Activated CD4-positive, alpha-beta T cell treated with anti-CD3 and anti-CD28 coated beads, Interleukin-2, amount 10 ng/mL, durations not matched to agents 7 days and 5 days (primary cell): ENCODE measurements around the gene FDXACB1. TPM values are rescaled to one million over a fixed set of nuclear protein-coding genes. Genes with fewer than 3 reads are reported as not detected.
"Not testable (repeated sequence)": the region's sequence is repeated elsewhere in the genome, so short reads cannot be mapped to it uniquely, and the experiment has no call there.

ENCODE experiments used
- CTCF ChIA-PET: fragments of 350-600 bp; sonication (Branson Sonifier 250); formaldehyde crosslinking; loops from one replicate; lab custom pipeline; 2021; ENCODE audit warnings: antibody characterized with exemption; lab: Charles Lee
- POLR2A ChIA-PET: fragments of 350-600 bp; sonication (Branson Sonifier 250); formaldehyde crosslinking; loops from one replicate; lab custom pipeline; 2021; ENCODE audit warnings: antibody characterized with exemption; lab: Charles Lee
- DNase-seq: peaks from one replicate; pipeline ENCODE4 v3.0.0-alpha.2; 2020
- H3K27ac Mint-ChIP-seq: one replicate; pipeline ENCODE4 v1.8.0; 2021; ENCODE audit warnings: mild to moderate bottlenecking, moderate library complexity, mixed read lengths
- H3K27me3 Mint-ChIP-seq: one replicate; pipeline ENCODE4 v1.8.0; 2021; ENCODE audit warnings: mixed read lengths
- H3K36me3 Mint-ChIP-seq: one replicate; pipeline ENCODE4 v1.8.0; 2021; ENCODE audit warnings: low read depth, mixed read lengths
- H3K4me1 Mint-ChIP-seq: one replicate; pipeline ENCODE4 v1.8.0; 2021; ENCODE audit warnings: mixed read lengths
- H3K4me3 Mint-ChIP-seq: one replicate; pipeline ENCODE4 v1.8.0; 2021; ENCODE audit warnings: mild to moderate bottlenecking, moderate library complexity, mixed read lengths
- H3K9me3 Mint-ChIP-seq: one replicate; pipeline ENCODE4 v1.8.0; 2021; ENCODE audit warnings: mixed read lengths
- total RNA-seq, 2 experiments: library from RNA; stranded (reverse); gene quantifications; one replicate each; pipeline ENCODE4 v1.2.3, GENCODE V29; 2021

FDXACB1 gene
- total RNA-seq, 2 experiments from 2014 or later = 4.2 to 5.1 TPM

GRCh38 chr11:111886844-111887243, 7.9 kb upstream of the FDXACB1 start:
- no peaks in the 10 kb centered on the region for H3K36me3 Mint-ChIP-seq
- no peaks in the 10 kb centered on the region for H3K9me3 Mint-ChIP-seq
- no peak for DNase-seq
- no peak overlapping the region for H3K27ac Mint-ChIP-seq
- H3K4me3 Mint-ChIP-seq = no peak overlapping the region
- no peaks in the 10 kb centered on the region for H3K27me3 Mint-ChIP-seq
- ChIA-PET CTCF (interaction anchor here (0.8 to 1.5 kb wide), 4 partner anchors 10 to 43 kb away, joined by 3 to 4 read pairs (median 3); partner anchors contain the start of gene ALG9), POLR2A (no interaction called here)
- H3K4me1 Mint-ChIP-seq = no peaks in the 10 kb centered on the region

GRCh38 chr11:111886032-111886431, 7.1 kb upstream of the FDXACB1 start:
- CTCF ChIA-PET = interaction anchor here (1.1 to 1.3 kb wide), 3 partner anchors 9 to 15 kb away, joined by 3 read pairs; partner anchors contain the start of gene ALG9
- no peak for DNase-seq
- Mint-ChIP-seq H3K27me3 (no peaks in the 10 kb centered on the region), H3K27ac (no peak overlapping the region), H3K4me3 (no peak overlapping the region), H3K9me3 (no peaks in the 10 kb centered on the region), H3K36me3 (no peaks in the 10 kb centered on the region), H3K4me1 (no peaks in the 10 kb centered on the region)
- POLR2A ChIA-PET = no interaction called here

- not testable (repeated sequence) for DNase-seq, H3K4me1 Mint-ChIP-seq, H3K4me3 Mint-ChIP-seq, H3K9me3 Mint-ChIP-seq, H3K27ac Mint-ChIP-seq, H3K36me3 Mint-ChIP-seq, H3K27me3 Mint-ChIP-seq
- POLR2A ChIA-PET = interaction anchor here (0.6 kb wide), 1 partner anchor 1455 kb away, joined by 4 read pairs; no protein-coding TSS in a partner anchor
- CTCF ChIA-PET = interaction anchor here (0.7 to 1.2 kb wide), 2 partner anchors 16 to 21 kb away, joined by 3 read pairs; no protein-coding TSS in a partner anchor
Measured at GRCh38 chr11:111885053-111885452, 6.1 kb upstream of the FDXACB1 start.

GRCh38 chr11:111882202-111882601, 3.2 kb upstream of the FDXACB1 start:
- H3K27ac Mint-ChIP-seq = no peak overlapping the region
- H3K27me3 Mint-ChIP-seq = no peaks in the 10 kb centered on the region
- no peaks in the 10 kb centered on the region for H3K9me3 Mint-ChIP-seq
- ChIA-PET CTCF (interaction anchor here (1.0 to 3.6 kb wide), 3 partner anchors 11 to 46 kb away, joined by 3 to 15 read pairs (median 6); partner anchors contain the start of gene ALG9), POLR2A (no interaction called here)
- DNase-seq = no peak
- no peak overlapping the region for H3K4me3 Mint-ChIP-seq
- peaks cover 15% of the 10 kb centered on the region for H3K4me1 Mint-ChIP-seq
- peaks cover 4% of the 10 kb centered on the region for H3K36me3 Mint-ChIP-seq

- CTCF ChIA-PET = interaction anchor here (0.7 to 3.6 kb wide), 6 partner anchors 8 to 225 kb away, joined by 3 to 15 read pairs (median 3); partner anchors contain the start of gene ALG9
- H3K4me1 Mint-ChIP-seq = peaks cover 17% of the 10 kb centered on the region
- POLR2A ChIA-PET = no interaction called here
- peak overlapping the region; percentile 99 for H3K27ac Mint-ChIP-seq
- no peaks in the 10 kb centered on the region for H3K9me3 Mint-ChIP-seq
- peaks cover 8% of the 10 kb centered on the region for H3K36me3 Mint-ChIP-seq
- H3K4me3 Mint-ChIP-seq = peak overlapping the region; percentile 86
- DNase-seq = no peak
- no peaks in the 10 kb centered on the region for H3K27me3 Mint-ChIP-seq
Measured at GRCh38 chr11:111879637-111879960, 634 bp upstream of the FDXACB1 start.

GRCh38 chr11:111878385-111878848, 548 bp downstream of the FDXACB1 start:
- DNase-seq = no peak
- ChIA-PET CTCF (interaction anchor here (0.7 to 1.4 kb wide), 2 partner anchors 19 to 56 kb away, joined by 3 to 5 read pairs; no protein-coding TSS in a partner anchor), POLR2A (no interaction called here)
- Mint-ChIP-seq H3K27ac (peak overlapping the region; percentile 99), H3K4me1 (peaks cover 17% of the 10 kb centered on the region), H3K4me3 (peak overlapping the region; percentile 86), H3K36me3 (peaks cover 8% of the 10 kb centered on the region), H3K9me3 (no peaks in the 10 kb centered on the region), H3K27me3 (no peaks in the 10 kb centered on the region)

GRCh38 chr11:111871693-111872161, 7.2 kb downstream of the FDXACB1 start:
- Mint-ChIP-seq H3K27ac (peak overlapping the region; percentile 87), H3K9me3 (no peaks in the 10 kb centered on the region), H3K4me3 (peak overlapping the region; percentile 83), H3K4me1 (peaks cover 28% of the 10 kb centered on the region), H3K27me3 (no peaks in the 10 kb centered on the region), H3K36me3 (peaks cover 21% of the 10 kb centered on the region)
- ChIA-PET CTCF (interaction anchor here (0.8 to 2.4 kb wide), 11 partner anchors 9 to 226 kb away, joined by 3 to 15 read pairs (median 4); partner anchors contain the start of gene CFAP68), POLR2A (interaction anchor here (0.7 to 0.9 kb wide), 3 partner anchors 65 to 522 kb away, joined by 3 to 4 read pairs (median 4); no protein-coding TSS in a partner anchor)
- DNase-seq = no peak

- Mint-ChIP-seq H3K27me3 (no peaks in the 10 kb centered on the region), H3K9me3 (no peaks in the 10 kb centered on the region), H3K4me3 (peak within 1 kb of the TSS; percentile 83), H3K4me1 (peaks cover 32% of the 10 kb centered on the region), H3K36me3 (peaks cover 27% of the 10 kb centered on the region), H3K27ac (peak within 1 kb of the TSS; percentile 90)
- ChIA-PET CTCF (interaction anchor here (0.7 to 2.4 kb wide), 14 partner anchors 9 to 270 kb away, joined by 3 to 15 read pairs (median 4); partner anchors contain the start of gene CFAP68), POLR2A (interaction anchor here (0.7 to 0.9 kb wide), 2 partner anchors 65 to 521 kb away, joined by 3 to 4 read pairs; no protein-coding TSS in a partner anchor)
- DNase-seq = peak; percentile 90
Measured at GRCh38 chr11:111870886-111871692, 7.9 kb downstream of the FDXACB1 start, which contains the start of gene ALG9. ALG9 (minus strand) TSS chr11:111871581; CDS start chr11:111871482, 99 bp downstream.

- POLR2A ChIA-PET = no interaction called here
- H3K27ac Mint-ChIP-seq = peak overlapping the region; percentile 90
- peak overlapping the region; percentile 83 for H3K4me3 Mint-ChIP-seq
- H3K9me3 Mint-ChIP-seq = no peaks in the 10 kb centered on the region
- no peak for DNase-seq
- H3K27me3 Mint-ChIP-seq = no peaks in the 10 kb centered on the region
- peaks cover 32% of the 10 kb centered on the region for H3K4me1 Mint-ChIP-seq
- CTCF ChIA-PET = interaction anchor here (0.7 to 2.4 kb wide), 10 partner anchors 9 to 269 kb away, joined by 3 to 15 read pairs (median 4); partner anchors contain the start of gene CFAP68
- peaks cover 27% of the 10 kb centered on the region for H3K36me3 Mint-ChIP-seq
Measured at GRCh38 chr11:111870522-111870885, 8.5 kb downstream of the FDXACB1 start.

GRCh38 chr11:111870113-111870512, 8.9 kb downstream of the FDXACB1 start:
- Mint-ChIP-seq H3K27ac (no peak overlapping the region), H3K36me3 (peaks cover 27% of the 10 kb centered on the region), H3K4me3 (peak overlapping the region; percentile 11), H3K27me3 (no peaks in the 10 kb centered on the region), H3K4me1 (peaks cover 32% of the 10 kb centered on the region), H3K9me3 (no peaks in the 10 kb centered on the region)
- DNase-seq = no peak
- POLR2A ChIA-PET = no interaction called here
- CTCF ChIA-PET = interaction anchor here (0.7 to 2.4 kb wide), 9 partner anchors 8 to 194 kb away, joined by 3 to 15 read pairs (median 4); partner anchors contain the start of gene CFAP68

GRCh38 chr11:111860257-111860656, 18.7 kb downstream of the FDXACB1 start:
- Mint-ChIP-seq H3K27ac (no peak overlapping the region), H3K36me3 (peaks cover 20% of the 10 kb centered on the region), H3K9me3 (no peaks in the 10 kb centered on the region), H3K4me3 (no peak overlapping the region), H3K4me1 (no peaks in the 10 kb centered on the region), H3K27me3 (no peaks in the 10 kb centered on the region)
- no peak for DNase-seq
- ChIA-PET CTCF (interaction anchor here (1.2 kb wide), 1 partner anchor 14 kb away, joined by 3 read pairs; no protein-coding TSS in a partner anchor), POLR2A (no interaction called here)

GRCh38 chr11:111855506-111855905, 23.5 kb downstream of the FDXACB1 start:
- Mint-ChIP-seq H3K27ac (no peak overlapping the region), H3K4me1 (no peaks in the 10 kb centered on the region), H3K9me3 (no peaks in the 10 kb centered on the region), H3K27me3 (no peaks in the 10 kb centered on the region), H3K4me3 (no peak overlapping the region), H3K36me3 (peaks cover 25% of the 10 kb centered on the region)
- CTCF ChIA-PET = interaction anchor here (1.0 to 2.3 kb wide), 4 partner anchors 9 to 21 kb away, joined by 3 to 10 read pairs (median 4); no protein-coding TSS in a partner anchor
- POLR2A ChIA-PET = no interaction called here
- no peak for DNase-seq
